ENCODE data around the gene SLC23A1. TPM values are rescaled to one million over a fixed set of nuclear protein-coding genes. Genes with fewer than 3 reads are reported as not detected.

SLC23A1 gene
- polyA plus RNA-seq, 2 of the 4 experiments (the other 2 are of a cell fraction) = 4.3 to 7.7 TPM

Other genes starting within 250 kb of the SLC23A1 start
- gene SIL1, start 184.9 kb downstream of the SLC23A1 start, polyA plus RNA-seq (2011; rRNA removed) = 28.5 and 45.5 TPM in 2 replicates
- 23.0 to 31.7 TPM (median 27.6 TPM) in 3 replicates for gene SIL1, start 184.9 kb downstream of the SLC23A1 start, polyA plus RNA-seq (2017; fragmentation: RNase III; extraction: RNeasy Plus Mini Kit Qiagen cat#74134 plus additional on column Dnase treatment)
- 157 and 178 TPM in 2 replicates for gene MATR3, start 89.6 kb downstream of the SLC23A1 start, polyA plus RNA-seq (2011; rRNA removed)
- gene MATR3, start 89.6 kb downstream of the SLC23A1 start, polyA plus RNA-seq (2017; fragmentation: RNase III; extraction: RNeasy Plus Mini Kit Qiagen cat#74134 plus additional on column Dnase treatment) = 181 to 189 TPM (median 187 TPM) in 3 replicates
- 91.4 and 128 TPM in 2 replicates for gene PAIP2, start 41.4 kb downstream of the SLC23A1 start, polyA plus RNA-seq (2011; rRNA removed)
- gene PAIP2, start 41.4 kb downstream of the SLC23A1 start, polyA plus RNA-seq (2017; fragmentation: RNase III; extraction: RNeasy Plus Mini Kit Qiagen cat#74134 plus additional on column Dnase treatment) = 95.3 to 109 TPM (median 98.2 TPM) in 3 replicates
- gene MZB1, start 6.6 kb upstream of the SLC23A1 start, polyA plus RNA-seq (2011; rRNA removed) = 0.09 TPM in 1 of 2 replicates, not detected in the other
- 0.09 to 0.14 TPM in 2 of 3 replicates, not detected in the other for gene MZB1, start 6.6 kb upstream of the SLC23A1 start, polyA plus RNA-seq (2017; fragmentation: RNase III; extraction: RNeasy Plus Mini Kit Qiagen cat#74134 plus additional on column Dnase treatment)
- 0.23 and 0.33 TPM in 2 replicates for gene PROB1, start 11.8 kb upstream of the SLC23A1 start, polyA plus RNA-seq (2011; rRNA removed)
- gene PROB1, start 11.8 kb upstream of the SLC23A1 start, polyA plus RNA-seq (2017; fragmentation: RNase III; extraction: RNeasy Plus Mini Kit Qiagen cat#74134 plus additional on column Dnase treatment) = 0.47 to 0.67 TPM (median 0.48 TPM) in 3 replicates
- 4.5 and 5.7 TPM in 2 replicates for gene SPATA24, start 20.8 kb upstream of the SLC23A1 start, polyA plus RNA-seq (2011; rRNA removed)
- 6.9 to 7.5 TPM (median 7.0 TPM) in 3 replicates for gene SPATA24, start 20.8 kb upstream of the SLC23A1 start, polyA plus RNA-seq (2017; fragmentation: RNase III; extraction: RNeasy Plus Mini Kit Qiagen cat#74134 plus additional on column Dnase treatment)
- gene DNAJC18, start 56.2 kb upstream of the SLC23A1 start, polyA plus RNA-seq (2011; rRNA removed) = 5.3 TPM in 2 replicates
- 4.2 to 6.1 TPM (median 5.3 TPM) in 3 replicates for gene DNAJC18, start 56.2 kb upstream of the SLC23A1 start, polyA plus RNA-seq (2017; fragmentation: RNase III; extraction: RNeasy Plus Mini Kit Qiagen cat#74134 plus additional on column Dnase treatment)
- gene ECSCR, start 79.4 kb upstream of the SLC23A1 start, polyA plus RNA-seq (2011; rRNA removed) = not detected in 2 replicates
- not detected in 3 replicates for gene ECSCR, start 79.4 kb upstream of the SLC23A1 start, polyA plus RNA-seq (2017; fragmentation: RNase III; extraction: RNeasy Plus Mini Kit Qiagen cat#74134 plus additional on column Dnase treatment)
- not detected in 2 replicates for gene SMIM33, start 87.7 kb upstream of the SLC23A1 start, polyA plus RNA-seq (2011; rRNA removed)
- gene SMIM33, start 87.7 kb upstream of the SLC23A1 start, polyA plus RNA-seq (2017; fragmentation: RNase III; extraction: RNeasy Plus Mini Kit Qiagen cat#74134 plus additional on column Dnase treatment) = not detected in 3 replicates
- gene STING1, start 99.5 kb upstream of the SLC23A1 start, polyA plus RNA-seq (2011; rRNA removed) = 0.57 and 0.72 TPM in 2 replicates
- gene STING1, start 99.5 kb upstream of the SLC23A1 start, polyA plus RNA-seq (2017; fragmentation: RNase III; extraction: RNeasy Plus Mini Kit Qiagen cat#74134 plus additional on column Dnase treatment) = 0.61 to 0.92 TPM (median 0.76 TPM) in 3 replicates
- gene UBE2D2, start 178.0 kb upstream of the SLC23A1 start, polyA plus RNA-seq (2011; rRNA removed) = 74.8 and 92.9 TPM in 2 replicates
- 114 to 116 TPM (median 115 TPM) in 3 replicates for gene UBE2D2, start 178.0 kb upstream of the SLC23A1 start, polyA plus RNA-seq (2017; fragmentation: RNase III; extraction: RNeasy Plus Mini Kit Qiagen cat#74134 plus additional on column Dnase treatment)

Measured in A549 (cell line).